NT2/D1 (cell line): Measurements from ENCODE around the gene SKIDA1.

Experiments used
- SUZ12 ChIP-seq: IDR thresholded peaks from 2 replicates; pipeline ENCODE4 v1.6.1; 2011; ENCODE audit not compliant: insufficient read length, insufficient read depth; ENCODE audit errors: extremely low read depth
- YY1 ChIP-seq: IDR thresholded peaks from 2 replicates; pipeline ENCODE4 v1.6.1; 2011; ENCODE audit not compliant: insufficient read length, insufficient read depth
- ZNF274 ChIP-seq: IDR thresholded peaks from 2 replicates; pipeline ENCODE4 v1.6.1; 2011; ENCODE audit warnings: mild to moderate bottlenecking, low read depth, low read length

GRCh38 chr10:21522631-21523406, 2.7 kb downstream of the SKIDA1 start:
- no peak for TF ChIP-seq ZNF274
- no peak for TF ChIP-seq YY1
- TF ChIP-seq SUZ12 = no peak
